Activated CD8-positive, alpha-beta memory T cell treated with anti-CD3 and anti-CD28 coated beads for 36 hours (primary cell): Measurements from ENCODE around the gene ITGB3. TPM values are rescaled to one million over a fixed set of nuclear protein-coding genes. Genes with fewer than 3 reads are reported as not detected.
"Not testable (repeated sequence)": the region's sequence is repeated elsewhere in the genome, so short reads cannot be mapped to it uniquely, and the experiment has no call there.

ENCODE experiments used
- CTCF ChIA-PET: fragments of 350-600 bp; sonication (Branson Sonifier 250); formaldehyde crosslinking; loops from one replicate; lab custom pipeline; 2021; ENCODE audit warnings: antibody characterized with exemption; lab: Charles Lee
- POLR2A ChIA-PET: fragments of 350-600 bp; sonication (Branson Sonifier 250); formaldehyde crosslinking; loops from one replicate; lab custom pipeline; 2021; ENCODE audit warnings: antibody characterized with exemption; lab: Charles Lee
- total RNA-seq, 2 experiments: library from RNA; stranded (reverse); gene quantifications; one replicate each; pipeline ENCODE4 v1.2.3, GENCODE V29; 2021

The ITGB3 gene
- total RNA-seq, result under 1 TPM in 1 of 2 experiments, not detected in 1; 0.04 TPM

DNA sequence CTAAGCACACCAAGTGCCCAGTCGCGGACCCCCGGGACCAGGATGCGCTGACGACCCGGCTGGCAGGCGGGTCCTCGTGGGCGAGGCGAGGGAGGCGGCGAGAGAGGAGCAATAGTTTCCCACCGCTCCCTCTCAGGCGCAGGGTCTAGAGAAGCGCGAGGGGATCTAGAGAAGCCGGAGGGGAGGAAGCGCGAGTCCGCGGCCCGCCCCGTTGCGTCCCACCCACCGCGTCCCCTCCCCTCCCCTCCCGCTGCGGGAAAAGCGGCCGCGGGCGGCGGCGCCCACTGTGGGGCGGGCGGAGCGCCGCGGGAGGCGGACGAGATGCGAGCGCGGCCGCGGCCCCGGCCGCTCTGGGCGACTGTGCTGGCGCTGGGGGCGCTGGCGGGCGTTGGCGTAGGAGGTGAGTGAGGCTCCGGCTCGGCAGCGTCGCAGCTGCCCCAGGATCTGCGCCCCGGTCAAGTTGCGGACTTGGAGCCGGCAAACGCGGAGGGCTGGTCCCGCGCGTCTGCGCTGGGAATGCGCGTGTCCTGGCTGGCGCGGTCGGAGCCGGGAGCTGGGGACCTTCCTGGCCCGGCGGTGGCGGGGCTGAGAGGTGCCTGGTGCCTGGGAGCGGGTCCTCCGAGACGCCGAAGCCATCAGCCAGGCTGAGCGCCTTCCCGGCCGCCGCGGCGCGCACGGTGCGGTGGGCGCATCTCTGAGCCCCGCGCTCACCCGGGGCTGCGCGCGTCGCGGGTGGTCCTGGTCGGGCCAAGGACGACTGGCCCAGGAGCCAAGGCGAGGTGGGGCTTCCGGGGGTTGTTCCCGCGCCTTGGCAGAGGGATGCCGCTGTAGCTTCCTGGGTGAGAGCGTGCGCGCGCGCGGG is at the start of gene ITGB3:
Gene ITGB3, plus strand, starts transcription at position 287 of the 862 bp plus-strand sequence. Its CDS starts 35 bp downstream, at position 322.
- CTCF ChIA-PET, result interaction anchor here (1.4 kb wide), 1 partner anchor 10 kb away, joined by 3 read pairs; no protein-coding TSS in a partner anchor
- POLR2A ChIA-PET, result no interaction called here

DNA sequence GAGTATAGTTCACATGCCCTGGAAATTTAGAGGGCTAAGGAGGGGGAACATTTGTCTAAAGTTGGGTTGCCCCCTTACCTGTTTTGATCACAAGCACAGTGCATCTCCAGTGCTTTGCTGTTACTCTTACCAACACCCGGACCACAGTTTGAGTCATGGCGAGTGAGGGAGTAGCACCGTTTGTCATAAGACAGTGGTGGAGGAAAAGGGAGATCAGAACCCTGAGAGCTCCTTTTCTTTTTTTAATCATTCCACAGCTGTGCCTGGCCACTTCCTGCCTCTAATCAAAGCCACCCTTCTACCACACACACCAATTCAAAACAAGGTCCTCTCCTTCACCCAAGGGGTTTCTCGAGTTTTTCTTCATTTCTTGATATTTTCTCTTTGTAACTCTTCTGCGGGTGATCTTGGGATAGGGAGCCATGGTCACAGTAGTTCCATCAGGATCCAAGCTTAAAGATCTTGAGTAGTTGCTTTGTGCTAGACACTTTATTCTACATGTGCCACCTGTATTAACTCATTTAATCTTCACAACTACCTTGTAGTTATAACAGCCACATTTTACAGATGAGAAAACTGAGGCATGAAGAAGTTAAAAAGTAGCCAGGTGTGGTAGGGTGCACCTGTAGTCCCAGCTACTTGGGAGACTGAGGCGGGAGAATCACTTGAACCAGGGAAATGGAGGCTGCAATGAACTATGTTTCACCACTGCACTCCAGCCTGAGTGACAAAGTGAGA is 49.5 kb upstream of the ITGB3 start:
- ChIA-PET POLR2A (interaction anchor here (1.4 kb wide), 1 partner anchor 16 kb away, joined by 4 read pairs; no protein-coding TSS in a partner anchor), CTCF (interaction anchor here (0.6 to 1.8 kb wide), 3 partner anchors 14 to 1018 kb away, joined by 4 to 9 read pairs (median 5); partner anchors contain the start of gene CDC27)

DNA sequence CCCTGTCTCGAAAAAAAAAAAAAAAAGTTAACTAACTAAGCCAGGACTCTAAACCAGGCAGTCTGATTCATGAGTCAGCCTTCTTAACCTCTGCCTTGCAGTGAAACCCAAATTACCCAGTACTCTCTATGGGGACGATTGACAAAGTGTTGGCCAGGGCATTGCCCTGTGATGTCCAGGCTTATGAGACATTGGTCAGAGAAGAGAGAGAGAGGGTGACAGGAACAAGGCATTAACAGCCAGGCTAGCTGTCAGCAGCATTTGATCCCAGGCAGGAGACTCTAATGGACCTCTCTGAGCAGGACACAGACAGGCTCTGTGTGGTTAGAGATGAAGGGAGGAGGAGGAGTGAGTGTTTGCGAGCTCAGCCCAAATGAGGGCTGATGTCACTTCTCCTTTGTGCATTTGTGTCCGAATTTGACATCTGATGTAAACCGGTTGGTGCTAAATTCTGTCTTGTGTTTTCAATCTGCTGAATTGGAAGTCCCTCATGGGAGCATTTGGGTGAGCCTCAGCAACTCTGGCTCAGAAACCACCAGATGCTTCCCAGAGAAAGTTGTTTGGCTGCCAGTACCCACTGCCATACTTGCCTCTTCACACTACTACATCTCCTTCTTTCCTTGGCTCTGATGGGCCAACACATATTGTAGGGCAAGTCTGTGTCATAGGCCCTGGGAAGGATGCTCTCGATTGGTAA is 48.8 kb upstream of the ITGB3 start:
- POLR2A ChIA-PET, result interaction anchor here (1.4 kb wide), 1 partner anchor 15 kb away, joined by 4 read pairs; no protein-coding TSS in a partner anchor
- CTCF ChIA-PET, result interaction anchor here (0.6 to 1.8 kb wide), 5 partner anchors 7 to 428 kb away, joined by 3 to 9 read pairs (median 3); partner anchors contain the start of gene CDC27

DNA sequence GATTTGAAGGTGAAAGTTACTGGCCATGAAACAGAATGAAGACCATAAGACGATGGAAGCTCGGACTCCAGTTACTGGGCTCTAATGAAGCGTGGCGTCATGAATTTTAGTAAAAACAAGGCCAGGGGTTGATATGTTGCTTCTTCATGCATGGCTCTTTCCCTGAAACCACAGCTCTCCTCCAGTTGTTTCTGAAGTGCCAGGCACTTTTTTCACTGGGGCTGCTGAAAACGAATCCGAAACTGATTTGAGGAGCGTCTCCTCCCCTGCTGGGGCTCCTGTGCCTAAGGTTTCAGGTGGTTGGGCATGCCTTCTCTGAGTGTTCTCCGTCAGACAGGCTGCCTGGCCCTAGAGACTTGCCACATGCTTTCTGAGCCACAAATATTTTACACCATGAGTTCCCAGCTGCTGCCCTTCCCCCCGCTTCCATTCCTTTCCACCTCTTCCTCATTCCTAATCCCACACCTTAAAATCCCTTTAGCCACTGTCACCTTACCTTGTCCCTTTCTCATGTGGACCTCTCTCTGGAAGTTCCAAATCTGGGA is 48.1 kb upstream of the ITGB3 start:
- ChIA-PET POLR2A (no interaction called here), CTCF (interaction anchor here (1.0 to 1.2 kb wide), 3 partner anchors 8 to 24 kb away, joined by 3 read pairs; no protein-coding TSS in a partner anchor)

DNA sequence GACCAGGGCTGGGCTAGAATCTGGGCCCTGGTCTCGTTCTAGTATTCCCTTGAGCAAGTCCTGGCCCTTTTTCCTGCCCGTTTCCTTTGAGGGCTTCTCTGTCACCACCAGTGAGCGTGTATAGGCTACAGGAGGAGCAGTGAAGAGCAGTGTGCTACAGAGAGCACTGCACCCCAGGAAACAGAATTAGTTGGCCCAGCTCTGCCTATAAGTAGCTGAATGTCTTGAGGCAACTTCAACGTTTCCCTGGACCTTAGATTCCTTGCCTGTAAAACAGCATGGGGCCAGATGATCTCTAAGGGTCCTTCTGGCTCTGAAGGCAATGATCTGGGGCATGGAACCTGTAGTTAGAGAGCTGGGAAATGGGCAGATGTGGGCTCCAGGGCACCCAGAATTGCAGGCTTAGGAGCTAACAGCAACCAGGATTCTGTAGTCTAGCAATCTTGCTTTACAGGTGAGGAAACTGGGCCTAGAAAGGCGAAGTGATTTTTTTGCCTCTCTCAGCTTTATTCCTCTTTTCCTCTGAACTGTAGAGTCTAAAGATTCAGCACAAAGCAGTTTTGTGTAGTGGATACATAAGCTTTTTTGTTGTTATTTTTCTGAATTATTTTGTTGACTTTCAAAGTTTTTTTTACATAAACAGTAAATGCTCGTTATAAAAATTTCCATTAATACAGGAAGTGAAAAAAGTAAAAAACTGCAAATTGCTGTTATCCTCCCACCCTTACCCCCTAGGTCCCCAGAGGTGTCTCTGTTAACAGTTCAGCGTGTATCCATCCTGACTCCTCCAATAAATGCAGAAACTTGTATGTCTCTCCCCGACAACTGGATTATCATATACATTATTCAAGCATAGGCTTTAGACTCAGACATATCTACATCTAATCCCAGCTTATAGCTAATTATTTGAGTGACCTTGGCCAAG is 46.2 kb upstream of the ITGB3 start:
- ChIA-PET CTCF (interaction anchor here (1.2 to 1.5 kb wide), 3 partner anchors 13 to 108 kb away, joined by 3 to 6 read pairs (median 5); no protein-coding TSS in a partner anchor), POLR2A (interaction anchor here (0.8 kb wide), 1 partner anchor 526 kb away, joined by 3 read pairs; the partner anchor contains the start of gene TBX21)

DNA sequence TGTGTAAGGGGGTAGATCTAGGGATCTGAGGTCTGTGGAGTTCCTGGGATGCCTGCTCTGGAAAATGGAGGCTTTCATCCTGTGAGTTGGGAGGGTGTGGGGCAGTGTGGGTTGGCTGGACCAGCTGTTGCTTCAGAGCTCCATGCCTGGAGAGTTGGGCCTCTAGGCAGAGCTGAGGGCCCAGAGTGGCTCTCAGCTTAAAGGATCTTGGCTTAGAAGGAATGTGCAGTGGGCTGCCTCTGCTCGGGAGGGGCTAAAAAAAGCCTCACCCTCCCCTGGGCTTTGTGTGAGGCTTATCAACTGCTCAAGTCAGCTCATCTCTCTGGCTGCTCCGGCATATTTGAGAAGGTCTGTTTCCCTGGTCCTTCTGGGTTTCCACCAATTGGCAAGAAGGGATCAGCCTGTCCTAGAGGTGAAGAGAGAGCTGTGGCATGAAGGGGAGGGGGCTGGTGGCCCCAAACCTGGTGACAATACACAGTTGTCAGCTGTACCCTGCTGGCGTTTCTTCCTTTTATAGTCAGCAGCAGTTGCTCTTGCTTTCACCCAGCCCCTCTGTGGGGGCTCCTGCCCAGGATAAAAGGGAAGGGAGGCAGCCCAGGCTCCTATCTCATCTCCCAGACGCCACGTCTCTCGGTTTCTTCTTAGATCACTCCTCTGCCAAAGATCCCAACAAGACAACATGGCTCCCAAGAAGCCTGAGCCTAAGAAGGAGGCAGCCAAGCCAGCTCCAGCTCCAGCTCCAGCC is 44.7 kb upstream of the ITGB3 start, which contains the start of gene MYL4:
Gene MYL4, plus strand, starts transcription at position 605 of the 745 bp plus-strand sequence. Its CDS starts 75 bp downstream, at position 680.
- POLR2A ChIA-PET, result interaction anchor here (1.3 kb wide), 1 partner anchor 115 kb away, joined by 5 read pairs; the partner anchor contains the start of gene EFCAB13

DNA sequence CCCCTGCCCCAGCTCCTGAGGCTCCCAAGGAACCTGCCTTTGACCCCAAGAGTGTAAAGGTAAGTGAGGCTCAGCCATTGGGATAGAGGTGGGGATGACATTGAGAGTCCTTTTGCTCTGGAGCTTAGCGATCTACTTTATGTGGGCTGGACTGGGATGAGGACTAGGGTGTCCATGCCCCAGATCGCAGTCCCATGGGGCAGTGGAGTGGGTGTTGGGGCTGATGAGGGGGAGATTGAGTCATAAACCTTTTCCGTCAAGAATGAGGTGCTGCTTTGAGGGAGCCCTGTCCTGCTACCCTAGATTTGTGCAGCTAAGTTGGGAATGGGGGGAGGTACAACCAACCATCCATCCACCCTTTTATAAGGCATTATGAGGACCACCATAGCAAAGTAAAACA is 44.1 kb upstream of the ITGB3 start:
- CTCF ChIA-PET, result interaction anchor here (0.6 to 0.9 kb wide), 2 partner anchors 20 to 142 kb away, joined by 3 to 5 read pairs; no protein-coding TSS in a partner anchor
- POLR2A ChIA-PET, result interaction anchor here (0.6 to 1.3 kb wide), 2 partner anchors 115 to 441 kb away, joined by 4 to 5 read pairs; partner anchors contain the start of gene EFCAB13

More for the DNA sequence above, 44.7 kb upstream of the ITGB3 start, which contains the start of gene MYL4:
- CTCF ChIA-PET, result interaction anchor here (0.5 to 1.5 kb wide), 3 partner anchors 12 to 32 kb away, joined by 3 to 5 read pairs (median 5); no protein-coding TSS in a partner anchor

DNA sequence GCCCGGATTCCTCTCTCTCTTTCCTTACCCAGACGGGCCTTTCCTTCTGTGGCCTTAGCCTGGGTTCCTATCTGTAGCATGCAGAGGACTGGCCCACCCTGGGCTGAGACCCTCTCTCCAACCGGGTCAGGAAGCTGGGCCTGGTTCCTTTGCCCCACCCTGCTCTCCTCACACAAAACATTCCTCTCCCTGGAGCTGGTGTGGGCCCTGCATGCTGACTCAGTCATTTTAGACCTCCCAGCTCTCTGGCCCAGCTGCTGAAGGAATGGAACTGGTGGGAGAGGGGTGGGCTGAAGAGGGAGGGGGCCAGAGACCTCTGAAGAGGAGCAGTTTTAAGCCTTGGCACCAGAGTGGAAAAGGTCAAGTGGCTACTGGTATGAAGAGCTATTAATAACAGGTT is 43.5 kb upstream of the ITGB3 start:
- POLR2A ChIA-PET, result interaction anchor here (0.6 kb wide), 1 partner anchor 441 kb away, joined by 4 read pairs; no protein-coding TSS in a partner anchor
- CTCF ChIA-PET, result interaction anchor here (0.6 kb wide), 1 partner anchor 142 kb away, joined by 3 read pairs; no protein-coding TSS in a partner anchor

DNA sequence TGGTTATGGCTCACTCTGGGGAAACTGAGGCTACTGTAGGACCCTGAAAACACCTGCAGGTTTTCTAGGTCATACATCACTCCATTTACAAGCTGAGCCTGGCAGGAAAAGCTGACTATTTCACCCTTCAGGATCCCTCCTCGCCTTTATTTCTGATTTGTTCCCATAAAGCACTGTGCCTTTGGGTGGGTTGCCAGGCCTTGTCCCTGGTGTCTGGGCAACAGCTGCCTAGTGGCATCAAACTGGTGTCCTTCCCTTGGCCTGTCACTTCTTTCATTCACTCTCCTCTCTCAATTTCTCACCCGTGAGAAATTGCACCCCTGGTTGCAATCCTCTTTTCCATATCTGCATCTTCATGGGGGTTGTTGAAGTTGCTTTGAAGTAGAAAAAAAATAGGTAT is 42.8 kb upstream of the ITGB3 start:
- CTCF ChIA-PET, result interaction anchor here (0.9 kb wide), 1 partner anchor 13 kb away, joined by 3 read pairs; no protein-coding TSS in a partner anchor
- POLR2A ChIA-PET, result no interaction called here

DNA sequence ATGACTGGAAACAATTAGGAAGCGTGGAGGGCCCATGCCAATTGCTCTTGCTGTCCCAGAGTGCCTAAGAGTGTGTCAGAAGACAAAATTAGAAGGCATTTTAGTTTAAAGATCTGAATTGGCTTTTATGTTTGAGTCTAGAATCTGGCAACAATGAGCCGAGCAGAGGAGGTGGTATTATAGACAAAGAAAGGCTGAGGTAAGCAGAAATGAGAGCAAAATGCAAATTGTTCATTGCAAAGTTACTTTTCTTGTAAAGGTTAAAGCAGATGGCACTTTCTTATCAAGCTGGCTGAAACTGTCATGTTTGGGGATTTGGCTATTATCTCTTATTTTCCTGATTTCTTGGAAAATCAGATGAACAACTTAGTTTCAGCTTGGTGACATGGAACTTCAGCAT is 41.2 kb upstream of the ITGB3 start:
- POLR2A ChIA-PET, result no interaction called here
- CTCF ChIA-PET, result no interaction called here

DNA sequence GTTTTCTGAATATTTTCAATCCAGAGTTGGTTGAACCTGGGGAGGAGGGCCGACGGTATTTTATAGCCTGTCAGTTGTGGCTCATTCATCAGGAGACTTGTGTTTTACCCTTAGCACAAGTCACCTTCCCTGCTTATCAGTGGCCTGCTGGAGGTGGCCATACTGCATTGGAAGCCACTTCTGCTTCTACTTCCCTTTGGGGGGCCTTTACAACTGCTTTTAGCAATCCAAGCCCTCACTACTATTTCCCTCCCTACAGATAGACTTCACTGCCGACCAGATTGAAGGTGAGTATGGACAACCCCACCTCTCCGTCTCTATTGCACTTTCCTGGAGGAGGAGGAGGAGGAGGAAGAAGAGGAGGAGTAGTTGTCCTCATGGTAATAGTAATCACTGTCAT is 40.1 kb upstream of the ITGB3 start:
- CTCF ChIA-PET, result no interaction called here
- POLR2A ChIA-PET, result no interaction called here

DNA sequence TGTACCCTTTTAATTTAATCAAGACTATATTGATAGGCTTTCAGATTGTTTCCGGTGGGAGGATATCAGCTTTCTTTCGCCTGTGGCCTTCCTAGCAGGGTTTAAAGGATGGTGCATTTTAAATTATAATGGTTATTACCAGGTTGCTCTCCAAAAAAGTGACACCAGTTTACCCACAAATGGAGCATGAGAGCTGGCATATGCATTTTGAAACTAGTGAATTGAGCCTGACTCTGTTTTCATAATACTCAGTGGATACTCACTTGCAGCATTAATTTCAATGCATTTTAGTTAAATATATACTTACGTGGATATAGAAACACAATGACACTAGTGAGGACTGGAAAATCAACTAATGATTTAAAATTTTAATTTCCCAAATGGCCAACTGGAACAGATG is 38.7 kb upstream of the ITGB3 start:
- CTCF ChIA-PET, result no interaction called here
- POLR2A ChIA-PET, result no interaction called here

DNA sequence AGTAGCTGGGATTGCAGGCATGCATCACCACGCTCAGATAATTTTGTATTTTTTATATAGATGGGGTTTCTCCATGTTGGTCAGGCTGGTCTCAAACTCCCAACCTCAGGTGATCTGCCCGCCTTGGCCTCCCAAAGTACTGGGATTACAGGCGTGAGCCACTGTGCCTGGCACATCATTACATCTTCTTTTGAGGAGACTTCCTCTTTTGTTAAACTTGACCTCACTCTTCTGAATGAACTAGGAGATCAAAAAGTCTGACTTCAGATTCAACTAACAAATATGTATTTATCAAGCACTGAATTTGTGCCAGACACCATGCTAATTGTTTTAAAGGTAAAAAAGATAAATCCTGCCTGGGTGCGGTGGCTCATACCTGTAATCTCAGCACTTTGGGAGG is 36.8 kb upstream of the ITGB3 start:
- POLR2A ChIA-PET, CTCF ChIA-PET: not testable (repeated sequence)

DNA sequence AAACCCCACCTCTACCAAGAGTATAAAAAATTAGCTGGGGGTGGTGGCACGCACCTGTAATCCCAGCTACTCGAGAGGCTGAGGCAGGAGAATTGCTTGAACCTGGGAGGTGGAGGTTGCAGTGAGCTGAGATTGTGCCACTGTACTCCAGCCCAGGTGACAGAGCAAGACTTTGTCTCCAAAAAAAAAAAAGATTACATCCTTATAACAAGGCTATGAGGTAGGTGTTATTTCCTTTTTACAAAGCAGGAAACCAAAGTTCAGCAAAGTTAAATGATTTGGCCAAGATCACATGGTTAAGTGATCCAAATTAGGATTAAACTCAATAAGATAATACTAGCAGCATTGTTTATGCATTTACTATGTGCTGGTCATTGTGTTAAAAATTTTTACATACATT is 36.3 kb upstream of the ITGB3 start:
- CTCF ChIA-PET, POLR2A ChIA-PET: not testable (repeated sequence)

DNA sequence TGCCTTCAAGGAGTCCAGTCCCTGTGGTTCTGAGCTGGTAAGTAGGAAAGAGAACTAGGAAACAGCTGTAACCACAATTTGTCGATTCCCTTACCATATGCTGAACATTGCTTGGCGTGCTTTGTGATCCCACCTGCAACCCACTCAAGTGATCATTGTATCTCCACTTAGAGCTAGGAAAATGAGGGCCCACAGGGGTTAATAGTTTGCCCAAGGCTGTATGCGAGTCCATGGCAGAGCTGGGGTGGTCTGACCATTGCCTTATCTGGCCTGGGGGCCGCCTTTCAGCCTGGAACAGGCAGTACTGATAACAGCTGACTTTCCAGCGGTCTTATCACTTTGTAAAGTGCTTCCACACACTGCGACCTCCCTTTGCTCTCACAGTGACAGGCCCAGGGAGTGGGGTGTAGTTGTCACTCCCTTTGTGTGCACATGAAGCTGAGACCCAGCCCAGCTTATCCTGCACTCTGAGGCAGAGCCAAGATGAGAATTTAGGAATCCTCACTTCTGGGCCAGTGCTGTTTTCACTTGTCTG is 34.7 kb upstream of the ITGB3 start:
- ChIA-PET POLR2A (interaction anchor here (0.6 kb wide), 1 partner anchor 254 kb away, joined by 3 read pairs; no protein-coding TSS in a partner anchor), CTCF (interaction anchor here (0.7 to 1.3 kb wide), 2 partner anchors 10 to 13 kb away, joined by 3 read pairs; no protein-coding TSS in a partner anchor)
